ENCODE data around the gene WDR33.
"Not testable (repeated sequence)": the region's sequence is repeated elsewhere in the genome, so short reads cannot be mapped to it uniquely, and the experiment has no call there.

Gene WDR33

GRCh38 chr2:127805491-127805890 lies 5.5 kb downstream of the WDR33 start (continued):
- TF ChIP-seq ZC3H10 (CRISPR knock-in tag; IDR thresholded peaks at IDR 0.05) (no peak), ZFP30 (CRISPR knock-in tag; IDR thresholded peaks at IDR 0.05) (no peak), ZNF70 (CRISPR knock-in tag; IDR thresholded peaks at IDR 0.05) (no peak)

- no peak for TF ChIP-seq ISL1 (CRISPR knock-in tag; IDR thresholded peaks at IDR 0.05)
- no peak for TF ChIP-seq ZNF8 (CRISPR knock-in tag; IDR thresholded peaks at IDR 0.05)
- TF ChIP-seq BACH2 (CRISPR knock-in tag; IDR thresholded peaks at IDR 0.05; ENCODE audit: borderline replicate concordance), result no peak
- TF ChIP-seq POU6F1 (CRISPR knock-in tag; IDR thresholded peaks at IDR 0.05; ENCODE audit: borderline replicate concordance, low read depth), result no peak
- TF ChIP-seq ZNF565 (CRISPR knock-in tag; conservative IDR thresholded peaks at IDR 0.05; ENCODE audit: low read depth), result no peak
- no peak for TF ChIP-seq TCF4 (CRISPR knock-in tag; IDR thresholded peaks at IDR 0.05; ENCODE audit: borderline replicate concordance)
- no peak for TF ChIP-seq ARNTL (CRISPR knock-in tag; IDR thresholded peaks at IDR 0.05; ENCODE audit: borderline replicate concordance, low read depth)
- no peak for TF ChIP-seq TOX (CRISPR knock-in tag; IDR thresholded peaks at IDR 0.05; ENCODE audit: borderline replicate concordance)
- no peak for TF ChIP-seq CSDC2 (CRISPR knock-in tag; IDR thresholded peaks at IDR 0.05)
- TF ChIP-seq OSR1 (CRISPR knock-in tag; IDR thresholded peaks at IDR 0.05), result no peak
- no peak for TF ChIP-seq CSRNP3 (CRISPR knock-in tag; IDR thresholded peaks at IDR 0.05)
- ATAC-seq, result no peak
These were observed 11.0 kb downstream of the WDR33 start for GRCh38 chr2:127799926-127800325.

GRCh38 chr2:127796389-127796788 lies 14.6 kb downstream of the WDR33 start:
- TF ChIP-seq RARB (CRISPR knock-in tag; IDR thresholded peaks at IDR 0.05), result no peak
- no peak for TF ChIP-seq CSRNP3 (CRISPR knock-in tag; IDR thresholded peaks at IDR 0.05)
- no peak for TF ChIP-seq TCF4 (CRISPR knock-in tag; IDR thresholded peaks at IDR 0.05; ENCODE audit: borderline replicate concordance)
- no peak for TF ChIP-seq TSHZ2 (CRISPR knock-in tag; IDR thresholded peaks at IDR 0.05)
- no peak for ATAC-seq

GRCh38 chr2:127794901-127795300 lies 16.1 kb downstream of the WDR33 start:
- not testable (repeated sequence) for ATAC-seq

GRCh38 chr2:127792805-127793204 lies 18.2 kb downstream of the WDR33 start:
- no peak for TF ChIP-seq PATZ1 (CRISPR knock-in tag; IDR thresholded peaks at IDR 0.05; ENCODE audit: borderline replicate concordance)
- no peak for ATAC-seq

All from SK-N-SH treated with all-trans-retinoic acid at 6 μM for 48 hours (cell line).